Fibroblast of lung (primary cell): Measurements from ENCODE around the gene THAP2. TPM values are rescaled to one million over a fixed set of nuclear protein-coding genes. Genes with fewer than 3 reads are reported as not detected.

Source experiments
- DNase-seq, 2 donors: peaks; one replicate each; pipeline versions ENCODE4 v3.0.0 to v3.0.0-alpha.2; 2010; ENCODE audit warnings: low read depth in 2 of 2
- H2AFZ ChIP-seq: 2 replicates; pipeline ENCODE4 v1.5.1; 2012; ENCODE audit warnings: low read length, control low read depth, inconsistent platforms
- H3K27ac ChIP-seq: 2 replicates; pipeline ENCODE4 v1.5.1; 2011; ENCODE audit warnings: low read length, control low read depth; ENCODE audit not compliant: insufficient read depth
- H3K27me3 ChIP-seq: 2 replicates; pipeline ENCODE4 v1.5.1; 2011; ENCODE audit warnings: mild to moderate bottlenecking, low read length; ENCODE audit not compliant: control insufficient read depth, insufficient read depth
- H3K36me3 ChIP-seq: 2 replicates; pipeline ENCODE4 v1.5.1; 2011; ENCODE audit warnings: low read length; ENCODE audit not compliant: control insufficient read depth, insufficient read depth
- H3K4me1 ChIP-seq: 2 replicates; pipeline ENCODE4 v1.5.1; 2011; ENCODE audit warnings: low read length; ENCODE audit not compliant: control insufficient read depth, insufficient read depth; ENCODE audit errors: extremely low read depth
- H3K4me2 ChIP-seq: 2 replicates; pipeline ENCODE4 v1.5.1; 2011; ENCODE audit warnings: low read length, control low read depth; ENCODE audit not compliant: insufficient read depth; ENCODE audit errors: extremely low read depth
- H3K4me3 ChIP-seq, 4 experiments: fragments of 200-600 bp in 1 of 4; sonication (generic) in 1 of 4; replicated peaks in 1 of 4; 2 replicates each; pipeline ENCODE4 v1.5.1; 2011 to 2016; ENCODE audit warnings: low read length in 4 of 4, low read depth in 3 of 4, mild to moderate bottlenecking in 3 of 4, control low read depth in 2 of 4, inconsistent platforms in 1 of 4, mixed read lengths in 1 of 4; ENCODE audit not compliant: insufficient read depth in 1 of 4; ENCODE audit errors: control extremely low read depth in 1 of 4
- H3K79me2 ChIP-seq: 2 replicates; pipeline ENCODE4 v1.5.1; 2012; ENCODE audit warnings: mild to moderate bottlenecking, low read length, inconsistent platforms; ENCODE audit not compliant: control insufficient read depth, insufficient read depth
- H3K9ac ChIP-seq: 2 replicates; pipeline ENCODE4 v1.5.1; 2011; ENCODE audit warnings: mild to moderate bottlenecking, low read length, control low read depth; ENCODE audit not compliant: insufficient read depth
- H3K9me3 ChIP-seq: 2 replicates; pipeline ENCODE4 v1.5.1; 2012; ENCODE audit warnings: low read depth, low read length; ENCODE audit not compliant: control insufficient read depth, insufficient read depth
- H4K20me1 ChIP-seq: 2 replicates; pipeline ENCODE4 v1.5.1; 2011; ENCODE audit warnings: low read length; ENCODE audit not compliant: control insufficient read depth, insufficient read depth; ENCODE audit errors: extremely low read depth
- CTCF ChIP-seq, 2 donors: IDR thresholded peaks in 1 of 2; conservative IDR thresholded peaks in 1 of 2; 1 replicate in 1 of 2; 2 replicates in 1 of 2; pipeline ENCODE4 v1.5.1; 2011 to 2012; ENCODE audit warnings: low read length in 2 of 2, control low read depth in 1 of 2, inconsistent platforms in 1 of 2, low read depth in 1 of 2, mild to moderate bottlenecking in 1 of 2
- EZH2 ChIP-seq: IDR thresholded peaks from 2 replicates; pipeline ENCODE4 v1.5.1; 2012; ENCODE audit warnings: low read length, control low read depth, mild to moderate bottlenecking; ENCODE audit errors: missing control alignments
- polyA plus RNA-seq, 2 donors: library from polyadenylated mRNA; depleted of rRNA in 1 of 2; stranded (reverse) in 1 of 2; unstranded in 1 of 2; fragments of >200 nt; gene quantifications; 2 replicates each; pipeline ENCODE4 v1.2.1, GENCODE V29; 2011 to 2012; ENCODE audit warnings: missing spikeins in 1 of 2
- total RNA-seq: library from RNA; depleted of rRNA; stranded (reverse); fragments of >200 nt; gene quantifications from 2 replicates; pipeline ENCODE4 v1.2.1, GENCODE V29; 2014

THAP2 gene
- total and polyA plus RNA-seq, 2 donors (not counting 1 experiment from before 2014, with no cell fraction given): 1.5 to 6.9 TPM

- TF ChIP-seq EZH2 (no peak), CTCF (conservative IDR thresholded peaks at IDR 0.05 in 1 of 2, IDR thresholded peaks at IDR 0.05 in 1 of 2; ENCODE audit: low read depth in 1 of 2, low read length in 2 of 2) (no peak)
- Histone ChIP-seq H3K27me3 (no peaks in the 10 kb centered on the region), H3K4me3 (no peak overlapping the region), H3K79me2 (no peaks in the 10 kb centered on the region), H3K36me3 (peaks cover 3% of the 10 kb centered on the region), H3K9me3 (no peaks in the 10 kb centered on the region), H2AFZ (no peak overlapping the region), H3K4me2 (no peak overlapping the region), H3K9ac (no peak overlapping the region), H3K4me1 (no peaks in the 10 kb centered on the region), H4K20me1 (no peaks in the 10 kb centered on the region), H3K27ac (no peak overlapping the region)
- no peak for DNase-seq
Observed at GRCh38 chr12:71702590-71702989, 38.5 kb downstream of the THAP2 start.

GRCh38 chr12:71703206-71703605, 39.1 kb downstream of the THAP2 start:
- Histone ChIP-seq H3K4me2 (no peak overlapping the region), H3K4me1 (no peaks in the 10 kb centered on the region), H3K27ac (no peak overlapping the region), H3K36me3 (peaks cover 3% of the 10 kb centered on the region), H3K79me2 (no peaks in the 10 kb centered on the region), H2AFZ (no peak overlapping the region), H3K4me3 (no peak overlapping the region), H4K20me1 (no peaks in the 10 kb centered on the region), H3K9ac (no peak overlapping the region), H3K9me3 (no peaks in the 10 kb centered on the region), H3K27me3 (no peaks in the 10 kb centered on the region)
- TF ChIP-seq CTCF (conservative IDR thresholded peaks at IDR 0.05 in 1 of 2, IDR thresholded peaks at IDR 0.05 in 1 of 2; ENCODE audit: low read depth in 1 of 2, low read length in 2 of 2) (no peak), EZH2 (no peak)
- peak in 1 of 2 donors; percentile 25 for DNase-seq

- H3K9ac ChIP-seq: no peak overlapping the region
- H3K36me3 ChIP-seq: peaks cover 3% of the 10 kb centered on the region
- H3K27ac ChIP-seq: no peak overlapping the region
- no peak for TF ChIP-seq EZH2
- TF ChIP-seq CTCF (conservative IDR thresholded peaks at IDR 0.05 in 1 of 2, IDR thresholded peaks at IDR 0.05 in 1 of 2; ENCODE audit: low read depth in 1 of 2, low read length in 2 of 2): no peak
- H4K20me1 ChIP-seq: no peaks in the 10 kb centered on the region
- no peak overlapping the region for H3K4me3 ChIP-seq
- H3K4me1 ChIP-seq: peaks cover 3% of the 10 kb centered on the region
- H3K4me2 ChIP-seq: no peak overlapping the region
- H3K9me3 ChIP-seq: no peaks in the 10 kb centered on the region
- H2AFZ ChIP-seq: no peak overlapping the region
- no peak for DNase-seq
- H3K27me3 ChIP-seq: no peaks in the 10 kb centered on the region
- no peaks in the 10 kb centered on the region for H3K79me2 ChIP-seq
Observed at GRCh38 chr12:71704920-71705319, 40.8 kb downstream of the THAP2 start.
